Measurements from ENCODE around the gene TMEM18.
"Not testable (repeated sequence)": the region's sequence is repeated elsewhere in the genome, so short reads cannot be mapped to it uniquely, and the experiment has no call there.

The TMEM18 gene

DNA sequence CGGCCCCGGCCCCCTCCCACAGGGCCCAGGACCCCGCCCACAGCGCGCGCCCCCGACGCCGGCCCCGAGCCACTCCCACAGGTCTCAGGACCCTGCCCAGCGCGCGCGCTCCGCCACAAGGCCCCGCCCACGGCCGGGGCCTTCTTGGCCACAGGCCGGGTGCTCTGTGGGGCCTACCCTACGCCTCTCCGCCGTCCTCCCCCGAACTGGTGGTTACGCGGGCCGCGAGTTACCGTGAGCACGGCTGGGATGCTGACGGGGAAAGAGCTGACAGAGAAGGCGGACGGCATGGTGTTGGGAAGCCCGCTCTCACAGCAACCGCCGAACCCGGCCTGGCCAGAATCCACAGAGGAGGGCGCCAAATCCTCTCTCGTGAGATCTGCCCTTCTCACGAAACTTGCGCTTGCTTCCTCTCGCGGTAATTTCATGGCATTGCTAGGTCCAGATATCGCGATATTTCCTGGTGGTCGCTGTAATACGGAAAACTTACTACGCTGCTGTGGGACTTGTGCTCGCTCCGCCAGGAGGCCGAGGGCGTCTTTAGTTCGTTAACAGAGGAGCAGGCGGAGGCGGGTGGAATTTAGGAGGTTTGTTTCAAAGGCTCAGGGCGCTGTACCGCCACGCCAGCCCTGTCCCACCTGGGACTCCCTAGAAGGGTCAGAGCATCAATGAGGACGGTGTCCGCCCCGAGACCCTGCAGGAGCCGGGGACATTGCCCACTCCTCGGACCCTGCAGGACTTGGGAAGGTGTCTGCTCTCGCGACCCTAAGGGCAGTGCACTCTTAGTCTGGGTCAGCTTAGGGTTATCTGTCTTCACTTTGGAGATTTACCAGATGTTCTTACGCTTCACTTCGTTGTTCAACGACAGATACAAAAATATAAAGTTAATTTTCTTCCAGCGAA, at the start of gene TMEM18:
Gene TMEM18, minus strand, starts transcription at position 351 of the 903 bp plus-strand sequence. Its CDS starts 61 bp downstream, at position 290.
- DNase-seq = peak; percentile 97

DNA sequence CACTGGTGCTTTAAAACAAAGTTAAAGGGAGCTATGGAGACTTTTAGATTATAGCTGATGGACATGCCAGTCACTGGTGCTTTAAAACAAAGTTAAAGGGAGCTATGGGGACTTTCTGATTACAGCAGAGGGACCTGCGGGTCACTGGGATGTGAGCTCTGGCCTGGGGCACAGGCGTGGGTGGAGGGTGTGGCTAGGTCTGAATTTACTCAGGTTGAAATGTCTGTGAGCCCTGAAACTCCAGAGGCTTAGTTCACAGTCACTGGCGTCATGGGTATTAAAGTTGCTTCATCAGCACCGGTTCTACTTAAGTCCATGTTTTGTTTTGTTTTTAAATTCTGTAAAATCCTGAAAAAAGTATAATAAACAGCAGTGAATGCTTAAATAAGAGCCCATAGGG, 49.0 kb upstream of the TMEM18 start:
- no peak for DNase-seq

- DNase-seq = no peak
Measured at GRCh38 chr2:725468-725867, 48.3 kb upstream of the TMEM18 start.

DNA sequence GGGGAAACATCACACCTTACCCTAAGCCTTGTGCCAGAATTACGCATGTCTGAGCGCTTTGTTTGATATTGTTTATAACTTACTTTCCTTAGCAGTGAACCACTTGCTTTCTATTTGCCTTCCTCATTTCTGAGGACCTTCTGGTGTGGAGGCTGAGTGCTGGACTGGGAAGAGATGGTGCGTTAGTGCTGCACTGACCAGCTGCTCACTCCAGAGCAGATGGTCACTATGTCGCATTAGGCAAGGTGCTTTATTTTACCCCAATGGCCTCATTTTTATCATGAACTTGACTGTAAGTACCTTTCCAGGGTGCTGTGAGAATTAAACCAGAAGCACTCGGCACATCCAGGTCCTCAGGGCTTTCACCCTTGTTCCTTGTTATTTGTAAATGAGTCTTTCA, 46.6 kb upstream of the TMEM18 start:
- DNase-seq = no peak

DNA sequence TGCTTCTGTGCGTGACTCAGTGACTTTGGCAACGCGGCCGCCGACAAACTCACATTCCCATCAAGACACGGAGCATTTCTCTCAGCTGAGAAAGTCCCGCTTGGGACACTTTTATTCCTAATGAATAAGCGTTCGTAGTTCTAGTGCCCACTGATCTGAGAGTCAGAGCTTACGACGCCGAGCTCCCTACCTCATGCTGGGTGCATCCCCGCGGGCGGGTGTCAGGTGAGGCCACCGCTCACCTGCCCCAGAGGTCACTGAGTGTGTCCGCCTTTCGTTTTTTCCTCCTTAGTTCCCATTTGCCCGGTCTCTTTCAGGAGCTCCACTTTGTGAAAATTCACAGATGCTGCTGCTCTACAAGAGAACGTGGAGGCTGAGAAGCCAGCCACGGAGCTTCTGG, 43.6 kb upstream of the TMEM18 start:
- no peak for DNase-seq

DNA sequence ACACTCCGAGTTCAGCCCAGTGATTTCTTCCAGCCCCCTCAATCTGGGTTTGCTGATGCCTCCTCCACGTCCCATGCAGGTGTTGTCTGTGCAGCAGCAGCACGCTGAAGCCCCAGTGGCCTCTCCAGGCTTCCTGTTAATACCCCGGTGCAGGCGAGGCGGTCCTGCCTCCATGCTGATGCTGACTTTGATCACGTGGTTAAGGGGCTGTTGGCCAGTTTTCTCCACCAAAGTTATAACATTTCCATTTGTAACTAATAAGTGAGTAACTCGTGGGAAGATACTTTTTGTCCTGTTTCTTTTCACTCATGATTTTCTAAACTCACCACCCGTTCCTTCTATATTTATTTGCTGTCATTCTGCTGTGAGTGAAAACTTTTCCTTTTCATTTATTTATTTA, 42.5 kb upstream of the TMEM18 start:
- no peak for DNase-seq

DNA sequence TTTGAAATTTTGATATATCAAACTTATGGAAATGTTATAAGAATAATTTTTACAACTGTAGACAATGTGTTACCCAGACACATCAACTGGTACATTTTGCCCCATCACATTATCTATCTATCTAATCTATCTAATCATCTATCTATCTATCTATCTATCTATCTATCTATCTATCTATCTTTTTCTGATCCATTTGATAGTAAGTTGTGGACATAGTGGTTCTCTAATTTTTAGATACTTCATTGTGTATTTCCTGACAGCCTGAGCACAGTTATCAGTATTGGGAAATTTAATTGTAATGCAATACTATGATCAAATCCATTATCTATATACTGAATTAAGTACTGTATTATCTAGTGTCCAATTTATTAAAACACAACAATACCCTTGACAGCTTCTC, 42.0 kb upstream of the TMEM18 start:
- no peak for DNase-seq

- DNase-seq = no peak
Measured at GRCh38 chr2:717661-718060, 40.5 kb upstream of the TMEM18 start.

DNA sequence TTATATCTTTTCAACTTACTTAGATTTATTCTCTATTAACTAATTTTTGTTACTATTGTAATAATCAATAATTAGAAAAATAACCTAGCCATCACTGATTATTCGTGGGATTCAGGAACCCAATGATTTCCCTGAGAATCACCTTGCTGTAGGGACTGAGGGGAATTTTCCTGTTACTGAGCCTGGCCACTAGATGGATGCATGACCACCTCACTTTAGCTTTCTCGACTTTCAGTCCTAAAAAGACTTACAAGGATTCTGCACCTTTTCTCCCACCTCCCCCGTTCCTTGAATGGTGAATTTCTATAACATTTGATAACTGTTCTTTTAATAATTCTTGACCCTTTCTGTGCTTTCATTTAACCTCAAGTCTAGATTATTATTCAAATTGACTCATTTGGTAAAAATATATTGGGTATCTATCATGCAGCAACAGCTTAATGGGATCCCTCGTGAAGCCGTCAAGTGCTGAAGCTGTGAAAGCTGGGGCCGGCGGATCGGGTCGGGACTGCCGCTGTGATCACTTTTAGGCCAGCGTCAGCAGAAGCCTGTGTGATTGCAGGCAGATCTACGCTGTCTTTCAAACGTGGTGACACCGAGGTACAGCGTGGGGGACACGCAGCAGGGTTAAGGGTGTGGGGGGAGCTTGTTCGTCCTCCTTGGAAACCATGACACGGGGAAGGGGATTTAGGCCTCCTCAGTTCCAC, 38.8 kb upstream of the TMEM18 start:
- DNase-seq = no peak

DNA sequence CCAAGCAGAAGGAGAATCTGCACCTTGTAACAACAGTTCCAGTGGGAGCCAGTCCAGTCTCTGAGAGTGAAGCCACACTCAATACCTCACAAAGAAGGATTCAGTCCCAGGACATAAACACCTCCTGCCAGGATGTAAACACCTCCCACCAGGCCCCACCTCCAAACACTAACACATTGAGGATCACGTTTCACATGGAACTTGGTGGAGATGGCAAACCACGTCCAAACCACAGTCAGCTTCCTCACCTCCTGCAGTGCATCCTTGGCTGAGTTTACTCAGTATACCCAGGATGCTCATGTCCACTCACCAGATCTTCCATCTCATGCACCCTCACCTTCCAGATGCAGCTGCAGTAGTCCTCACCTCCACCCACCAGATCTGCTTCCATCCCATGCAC, 37.8 kb upstream of the TMEM18 start:
- peak; percentile 11 for DNase-seq

GRCh38 chr2:714005-714741, 37.0 kb upstream of the TMEM18 start:
- DNase-seq = peak; percentile 72

- DNase-seq = peak; percentile 8
Measured at GRCh38 chr2:710867-711665, 33.9 kb upstream of the TMEM18 start.

GRCh38 chr2:709138-709765, 32.0 kb upstream of the TMEM18 start:
- no peak for DNase-seq

DNA sequence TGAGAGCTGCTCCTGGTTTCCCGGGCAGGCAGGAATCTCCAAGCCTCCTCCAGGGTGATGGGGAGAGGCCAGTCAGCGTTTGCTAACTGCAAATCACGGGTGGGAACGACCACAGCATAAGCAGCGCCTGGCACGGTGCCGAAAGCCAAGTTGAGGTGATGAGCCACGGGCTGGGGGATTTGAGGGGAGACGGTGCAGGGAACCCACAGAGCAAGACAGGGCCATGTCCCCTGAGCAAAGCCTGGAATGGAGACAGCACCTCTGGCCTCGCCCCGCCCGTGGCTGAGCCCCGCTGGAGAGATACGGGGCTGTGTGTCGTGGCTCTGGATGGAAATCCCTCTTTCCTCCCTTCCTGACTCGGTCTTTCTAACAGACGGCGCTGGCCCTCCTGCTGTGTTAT, 31.5 kb upstream of the TMEM18 start:
- no peak for DNase-seq

- no peak for DNase-seq
Measured at GRCh38 chr2:705971-706511, 28.8 kb upstream of the TMEM18 start.

GRCh38 chr2:702765-703164, 25.6 kb upstream of the TMEM18 start:
- DNase-seq = not testable (repeated sequence)

DNA sequence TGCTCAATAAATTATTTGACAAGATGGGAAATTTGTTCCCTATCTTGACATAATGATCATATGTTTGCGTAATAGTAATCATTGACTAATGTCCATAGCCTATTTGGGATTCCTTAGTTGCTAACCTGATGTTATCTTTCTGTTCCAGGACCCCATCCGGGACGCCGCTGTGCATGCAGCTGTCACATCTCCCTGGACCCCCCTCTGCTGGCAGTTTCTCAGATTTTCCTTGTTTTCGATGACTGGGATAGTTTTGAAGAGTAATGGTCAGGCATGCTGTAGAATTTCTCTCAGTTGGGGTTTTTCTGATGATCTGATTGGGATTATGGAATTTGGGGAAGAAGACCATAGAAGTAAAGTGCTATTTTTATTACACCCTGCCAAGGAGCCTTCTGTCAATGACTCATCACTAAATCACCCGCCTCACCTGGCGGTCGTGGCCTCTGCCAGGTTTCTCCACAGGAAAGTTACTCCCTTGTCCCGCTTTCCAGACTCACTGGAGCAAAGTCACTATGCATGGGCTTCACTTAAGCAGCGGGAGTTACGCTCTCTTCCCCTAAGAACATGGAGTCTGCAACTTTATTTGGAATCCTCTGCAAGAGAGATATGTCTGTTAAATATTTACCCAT, 19.9 kb upstream of the TMEM18 start:
- DNase-seq = no peak

DNA sequence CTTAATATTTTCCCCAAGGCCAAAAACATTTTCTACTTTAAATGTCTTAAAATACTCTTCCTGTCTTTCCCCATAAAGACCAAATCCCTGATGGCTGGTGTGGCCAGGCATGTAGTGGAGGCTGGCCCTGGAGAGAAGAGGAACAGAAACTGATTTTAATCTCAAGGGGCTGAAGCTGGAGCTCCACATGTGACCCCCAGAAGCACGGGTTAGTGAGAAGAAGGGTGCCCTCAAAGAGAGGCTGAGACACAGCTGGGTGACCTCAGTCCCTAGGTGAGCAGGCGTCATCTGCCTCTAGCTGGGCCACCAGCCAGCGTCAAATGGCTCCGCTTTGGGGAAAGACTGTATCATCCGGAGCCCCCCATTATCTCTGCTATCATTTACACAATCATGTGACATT, 19.3 kb upstream of the TMEM18 start:
- DNase-seq = no peak

DNA sequence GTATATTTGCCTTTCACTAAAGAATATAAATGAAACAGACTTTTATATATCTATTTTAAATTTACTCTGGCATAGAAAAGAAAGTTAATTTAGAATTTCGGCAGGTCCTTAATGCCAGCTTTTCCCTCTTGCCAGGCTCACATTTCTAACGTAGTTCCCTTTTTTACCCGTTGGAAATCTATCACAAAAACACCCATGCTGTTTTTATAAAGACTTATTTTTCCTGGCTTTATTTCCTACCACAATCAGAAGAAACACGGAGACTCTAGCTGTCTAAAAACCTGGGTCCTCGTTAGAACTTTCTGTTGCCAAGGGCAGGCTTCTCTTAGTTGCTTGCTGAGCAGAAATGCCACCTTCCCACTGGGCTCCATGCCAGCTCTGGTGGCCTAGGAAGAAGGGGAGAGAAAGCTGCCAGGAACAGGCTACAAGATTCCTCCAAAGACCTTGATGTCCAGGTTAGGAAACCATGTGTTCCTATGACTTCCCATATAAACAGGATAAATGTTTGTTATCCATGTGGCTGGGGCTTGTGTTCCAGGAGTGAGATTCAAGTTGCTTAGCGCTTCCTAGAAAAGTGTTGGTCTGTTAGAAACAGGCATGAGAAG, 17.8 kb upstream of the TMEM18 start:
- DNase-seq = no peak

- no peak for DNase-seq
Measured at GRCh38 chr2:694174-694573, 17.0 kb upstream of the TMEM18 start.

- no peak for DNase-seq
Measured at GRCh38 chr2:693606-694005, 16.4 kb upstream of the TMEM18 start.
